BLaER1 (cell line): ENCODE results near the gene GPER1.

ENCODE experiments used
- H3K27ac ChIP-seq: shearing (Covaris generic); formaldehyde crosslinking; 2 replicates; pipeline ENCODE4 v1.8.1; 2022
- H3K27me3 ChIP-seq: shearing (Covaris generic); formaldehyde crosslinking; 2 replicates; pipeline ENCODE4 v1.8.1; 2022
- H3K36me3 ChIP-seq: shearing (Covaris generic); formaldehyde crosslinking; 2 replicates; pipeline ENCODE4 v1.8.1; 2022
- H3K4me1 ChIP-seq: shearing (Covaris generic); formaldehyde crosslinking; 2 replicates; pipeline ENCODE4 v1.8.1; 2022
- H3K4me2 ChIP-seq: shearing (Covaris generic); formaldehyde crosslinking; 2 replicates; pipeline ENCODE4 v1.8.1; 2022
- H3K4me3 ChIP-seq: shearing (Covaris generic); formaldehyde crosslinking; 2 replicates; pipeline ENCODE4 v1.8.1; 2022
- H3K9ac ChIP-seq: shearing (Covaris generic); formaldehyde crosslinking; 2 replicates; pipeline ENCODE4 v1.8.1; 2022
- H3K9me3 ChIP-seq: shearing (Covaris generic); formaldehyde crosslinking; 2 replicates; pipeline ENCODE4 v1.8.1; 2022
- H4K20me1 ChIP-seq: shearing (Covaris generic); formaldehyde crosslinking; 2 replicates; pipeline ENCODE4 v1.8.1; 2022
- Cebpa-rat ChIP-seq: shearing (Covaris generic); IDR thresholded peaks from 2 replicates; pipeline ENCODE4 v1.8.1; 2022

Gene GPER1

DNA sequence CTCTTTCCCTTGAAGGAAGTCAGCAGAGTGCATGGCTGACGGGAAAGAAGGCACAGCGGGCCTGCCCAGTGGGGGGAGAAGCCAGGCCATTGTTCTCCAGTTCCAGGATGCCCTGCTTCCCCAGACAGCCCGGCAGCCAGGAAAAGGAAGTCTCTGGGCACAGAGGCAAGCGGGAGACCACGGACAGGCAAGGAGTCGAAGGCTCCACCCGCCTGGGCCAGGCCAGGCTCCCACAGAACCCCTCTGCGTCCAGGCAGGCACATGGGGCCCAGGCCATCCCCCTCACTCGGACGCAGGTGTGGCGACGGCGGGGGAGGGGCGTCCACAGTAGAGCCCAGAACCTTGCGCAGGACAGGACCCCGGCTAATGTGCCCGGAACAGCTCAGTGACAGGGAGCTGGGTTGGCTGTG lies 34.9 kb upstream of the GPER1 start:
- H4K20me1 ChIP-seq: peaks cover 46% of the 10 kb centered on the region
- no peaks in the 10 kb centered on the region for H3K9me3 ChIP-seq
- peak overlapping the region; percentile 100 for H3K4me2 ChIP-seq
- no peaks in the 10 kb centered on the region for H3K27me3 ChIP-seq
- peaks cover 10% of the 10 kb centered on the region for H3K36me3 ChIP-seq
- H3K4me3 ChIP-seq: peak overlapping the region; percentile 19; the same call in 1 of the 2 replicates
- peaks cover 100% of the 10 kb centered on the region for H3K4me1 ChIP-seq
- H3K27ac ChIP-seq: peak overlapping the region; percentile 94
- TF ChIP-seq Cebpa-rat: no peak
- H3K9ac ChIP-seq: peak overlapping the region; percentile 70

DNA sequence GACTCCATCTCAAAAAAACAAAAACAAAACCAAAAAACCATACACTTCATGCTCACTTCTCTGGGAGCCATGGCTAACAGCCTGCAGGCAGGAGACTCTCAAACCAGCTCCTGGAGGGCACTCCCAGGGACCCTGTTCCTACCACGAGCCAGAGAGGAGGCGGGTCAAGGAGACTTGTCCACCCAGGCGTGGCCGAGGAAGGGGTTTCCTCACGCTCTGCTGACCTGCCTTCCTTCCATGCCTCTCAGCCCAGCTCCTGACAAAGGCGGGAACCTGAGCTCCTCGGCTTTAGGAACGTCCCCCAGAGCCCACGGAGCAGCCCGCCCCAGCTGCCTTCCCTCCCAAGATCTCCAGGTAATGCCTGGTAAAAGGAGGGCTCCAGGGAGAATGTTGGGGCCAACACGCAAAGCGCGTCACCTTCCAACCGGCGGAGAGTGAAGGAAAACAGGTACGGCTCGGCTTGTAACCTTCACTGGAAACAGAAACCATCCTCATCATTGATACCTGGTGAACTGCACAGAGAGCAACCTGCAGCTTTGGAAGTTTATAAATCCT lies 34.0 kb upstream of the GPER1 start:
- Histone ChIP-seq H3K36me3 (peaks cover 16% of the 10 kb centered on the region), H3K27me3 (no peaks in the 10 kb centered on the region), H3K9ac (peak overlapping the region; percentile 55), H4K20me1 (peaks cover 46% of the 10 kb centered on the region), H3K4me2 (peak overlapping the region; percentile 100), H3K4me3 (peak overlapping the region; percentile 40; the same call in 1 of the 2 replicates), H3K9me3 (no peaks in the 10 kb centered on the region), H3K4me1 (peaks cover 100% of the 10 kb centered on the region), H3K27ac (peak overlapping the region; percentile 94)
- no peak for TF ChIP-seq Cebpa-rat

DNA sequence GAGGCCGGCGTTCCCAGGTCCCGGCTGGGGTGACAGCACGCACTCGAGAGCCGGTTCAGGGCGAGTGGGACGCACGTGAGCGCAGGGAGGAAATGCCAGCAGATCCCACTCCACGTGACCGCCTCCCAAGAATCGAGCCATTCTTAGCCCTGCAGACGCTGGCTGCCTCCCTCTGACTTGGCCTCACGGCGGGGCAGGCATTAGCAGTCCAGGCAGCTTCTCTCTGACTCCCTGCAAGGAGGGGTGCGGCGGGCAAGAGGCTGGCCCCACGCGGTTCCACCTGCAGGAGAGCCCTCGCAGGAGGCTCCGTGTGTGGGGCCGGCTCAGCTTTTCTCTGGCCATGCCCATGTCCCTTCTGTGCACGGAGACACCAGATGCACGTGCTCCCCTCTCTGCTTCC lies 33.5 kb upstream of the GPER1 start:
- H3K27ac ChIP-seq: peak overlapping the region; percentile 94

DNA sequence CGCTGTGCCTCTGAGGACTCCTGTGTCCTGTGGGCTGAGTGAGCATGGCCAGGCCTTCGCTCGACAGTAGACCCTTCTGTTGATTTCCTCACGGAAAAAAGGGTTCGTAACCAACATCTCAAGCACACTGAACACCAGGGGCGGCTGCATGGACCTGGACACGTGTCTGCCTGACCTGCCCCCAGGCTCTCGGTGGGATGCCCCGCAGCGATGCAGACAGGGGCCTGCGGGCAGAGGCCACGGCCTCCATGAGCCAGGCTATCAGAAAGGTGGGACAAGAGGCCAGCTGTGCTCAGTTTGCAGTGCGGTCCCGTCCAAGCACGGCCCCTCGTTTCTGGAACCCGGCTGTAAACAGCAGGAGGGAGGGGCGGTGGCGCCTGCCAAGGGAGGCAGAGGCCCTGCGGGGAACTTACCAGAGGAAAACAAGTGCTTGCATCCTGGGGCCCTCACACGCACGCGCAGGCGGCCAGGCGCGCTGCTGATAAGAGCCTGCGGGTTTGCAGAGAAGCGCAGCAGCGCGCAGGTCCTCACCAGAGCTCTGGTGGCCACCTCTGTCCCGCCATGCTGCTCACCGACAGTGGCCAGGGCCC lies 33.0 kb upstream of the GPER1 start:
- H4K20me1 ChIP-seq: peaks cover 41% of the 10 kb centered on the region
- TF ChIP-seq Cebpa-rat: no peak
- no peaks in the 10 kb centered on the region for H3K27me3 ChIP-seq
- no peaks in the 10 kb centered on the region for H3K9me3 ChIP-seq
- H3K27ac ChIP-seq: peak overlapping the region; percentile 94
- peaks cover 95% of the 10 kb centered on the region for H3K4me1 ChIP-seq
- H3K36me3 ChIP-seq: peaks cover 16% of the 10 kb centered on the region
- H3K4me2 ChIP-seq: peak overlapping the region; percentile 100
- peak overlapping the region; percentile 86 for H3K9ac ChIP-seq
- peak overlapping the region; percentile 73 for H3K4me3 ChIP-seq

More for the DNA sequence above, 33.5 kb upstream of the GPER1 start:
- H3K4me1 ChIP-seq: peaks cover 99% of the 10 kb centered on the region
- H3K4me2 ChIP-seq: peak overlapping the region; percentile 100
- H4K20me1 ChIP-seq: peaks cover 46% of the 10 kb centered on the region
- no peak for TF ChIP-seq Cebpa-rat
- peak overlapping the region; percentile 73; the same call in 1 of the 2 replicates for H3K4me3 ChIP-seq
- no peaks in the 10 kb centered on the region for H3K9me3 ChIP-seq
- peak overlapping the region; percentile 86 for H3K9ac ChIP-seq
- H3K36me3 ChIP-seq: peaks cover 16% of the 10 kb centered on the region
- no peaks in the 10 kb centered on the region for H3K27me3 ChIP-seq

DNA sequence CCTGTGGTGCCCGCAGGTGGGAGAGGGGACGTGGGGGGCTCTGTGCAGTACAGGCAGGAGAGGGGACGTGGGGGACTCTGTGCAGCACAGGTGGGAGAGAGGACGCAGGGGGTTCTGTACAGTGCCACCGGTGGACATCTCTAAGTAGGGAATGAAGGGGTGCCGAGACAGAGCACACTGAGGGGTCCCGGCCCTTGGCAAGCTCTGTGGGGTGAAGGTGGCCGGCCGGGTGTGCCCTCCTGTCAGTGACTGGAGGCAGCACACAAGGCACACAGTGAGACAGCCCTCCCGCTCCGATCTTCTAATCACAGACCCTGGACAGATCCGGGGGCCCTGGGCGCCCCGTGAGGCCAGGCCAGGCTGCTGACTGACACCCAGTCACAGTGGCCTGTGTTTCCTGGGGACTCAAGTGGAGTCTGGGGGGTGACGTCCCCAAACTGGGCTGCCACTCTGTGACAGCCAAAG lies 32.4 kb upstream of the GPER1 start:
- Histone ChIP-seq H3K27me3 (no peaks in the 10 kb centered on the region), H3K9ac (peak overlapping the region; percentile 86), H3K4me3 (peak overlapping the region; percentile 73), H3K27ac (peak overlapping the region; percentile 94), H3K9me3 (no peaks in the 10 kb centered on the region), H4K20me1 (peaks cover 38% of the 10 kb centered on the region), H3K4me2 (peak overlapping the region; percentile 100), H3K36me3 (peaks cover 16% of the 10 kb centered on the region), H3K4me1 (peaks cover 95% of the 10 kb centered on the region)
- TF ChIP-seq Cebpa-rat: no peak

DNA sequence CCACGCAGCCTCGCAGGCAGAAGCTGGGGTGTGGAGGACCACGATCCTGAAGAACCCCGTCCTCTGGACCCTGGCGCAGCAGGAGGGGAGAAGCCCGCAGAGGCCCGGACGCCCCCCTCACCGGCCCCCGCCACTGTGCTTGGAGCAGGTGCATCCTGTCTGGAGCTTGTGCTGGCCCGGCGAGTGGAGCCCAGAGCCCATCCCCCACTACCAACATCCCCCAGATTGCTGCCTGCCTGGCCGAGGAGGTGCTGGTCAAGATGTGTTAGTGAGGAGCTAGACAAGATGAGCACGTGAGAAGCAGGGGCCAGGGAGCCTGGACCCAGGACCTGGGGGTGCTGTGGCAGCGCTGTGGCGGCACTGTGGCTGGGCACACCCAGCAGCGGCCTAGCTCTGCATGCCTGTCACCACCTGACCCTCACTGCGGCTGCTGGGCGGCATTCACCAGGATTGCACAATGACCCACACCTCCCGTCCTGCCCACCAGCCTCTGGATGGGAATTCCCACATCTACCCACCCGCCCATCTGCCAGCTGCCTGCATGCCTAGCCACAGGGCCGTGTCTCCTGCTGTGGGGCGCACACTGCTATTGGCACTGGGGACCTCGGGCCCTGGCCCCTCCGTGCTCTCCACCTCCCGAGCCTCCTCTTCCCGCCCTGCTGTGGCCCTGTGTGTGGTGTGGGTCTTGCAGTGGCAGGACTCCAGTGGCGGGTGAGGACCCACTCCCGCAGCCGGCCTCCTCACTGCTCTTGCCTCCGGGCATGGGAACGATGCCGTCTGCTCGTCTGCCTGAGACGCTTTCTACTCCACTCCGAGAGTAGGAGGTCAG lies 31.7 kb upstream of the GPER1 start:
- Histone ChIP-seq H3K9me3 (no peaks in the 10 kb centered on the region), H3K27me3 (no peaks in the 10 kb centered on the region), H3K4me3 (peak overlapping the region; percentile 73), H3K9ac (peak overlapping the region; percentile 86), H3K36me3 (peaks cover 16% of the 10 kb centered on the region), H3K4me2 (peak overlapping the region; percentile 100), H4K20me1 (peaks cover 44% of the 10 kb centered on the region), H3K27ac (peak overlapping the region; percentile 94), H3K4me1 (peaks cover 95% of the 10 kb centered on the region)
- peak; percentile 83 for TF ChIP-seq Cebpa-rat

DNA sequence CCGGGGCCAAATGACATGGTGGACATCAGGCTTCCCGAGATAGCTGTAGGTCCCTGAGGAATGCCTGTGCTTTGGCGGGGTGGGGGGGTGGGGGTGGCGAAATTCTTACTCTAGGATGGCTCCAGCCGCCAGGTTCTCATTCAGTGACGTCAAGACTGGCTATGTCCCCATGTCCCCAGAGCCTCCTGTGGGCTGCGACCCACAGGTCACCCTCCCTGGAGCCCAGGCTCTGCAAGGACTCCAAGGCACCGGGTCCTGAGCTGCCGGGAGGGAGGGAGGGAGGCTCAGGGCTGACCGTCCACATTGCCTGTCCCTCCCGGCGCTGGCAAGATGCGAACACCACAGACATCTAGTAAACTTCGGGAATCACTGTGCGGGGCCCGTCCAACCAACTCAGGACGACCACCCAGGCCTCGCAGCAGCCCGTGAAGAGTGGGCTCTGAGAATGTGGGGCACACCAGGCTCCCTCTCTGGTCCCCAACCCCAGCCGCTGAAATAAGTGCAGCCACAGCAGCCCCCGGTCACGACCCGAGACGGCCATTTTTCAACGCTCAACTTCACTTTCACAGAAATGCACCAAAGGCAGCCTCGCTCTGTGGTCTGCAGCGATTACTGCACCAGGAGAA lies 31.0 kb upstream of the GPER1 start:
- H3K4me3 ChIP-seq: peak overlapping the region; percentile 73
- no peaks in the 10 kb centered on the region for H3K27me3 ChIP-seq
- peak overlapping the region; percentile 94 for H3K27ac ChIP-seq
- no peak for TF ChIP-seq Cebpa-rat
- H3K4me1 ChIP-seq: peaks cover 95% of the 10 kb centered on the region
- peak overlapping the region; percentile 100 for H3K4me2 ChIP-seq
- peak overlapping the region; percentile 86 for H3K9ac ChIP-seq
- H4K20me1 ChIP-seq: peaks cover 50% of the 10 kb centered on the region
- H3K36me3 ChIP-seq: peaks cover 16% of the 10 kb centered on the region
- no peaks in the 10 kb centered on the region for H3K9me3 ChIP-seq

DNA sequence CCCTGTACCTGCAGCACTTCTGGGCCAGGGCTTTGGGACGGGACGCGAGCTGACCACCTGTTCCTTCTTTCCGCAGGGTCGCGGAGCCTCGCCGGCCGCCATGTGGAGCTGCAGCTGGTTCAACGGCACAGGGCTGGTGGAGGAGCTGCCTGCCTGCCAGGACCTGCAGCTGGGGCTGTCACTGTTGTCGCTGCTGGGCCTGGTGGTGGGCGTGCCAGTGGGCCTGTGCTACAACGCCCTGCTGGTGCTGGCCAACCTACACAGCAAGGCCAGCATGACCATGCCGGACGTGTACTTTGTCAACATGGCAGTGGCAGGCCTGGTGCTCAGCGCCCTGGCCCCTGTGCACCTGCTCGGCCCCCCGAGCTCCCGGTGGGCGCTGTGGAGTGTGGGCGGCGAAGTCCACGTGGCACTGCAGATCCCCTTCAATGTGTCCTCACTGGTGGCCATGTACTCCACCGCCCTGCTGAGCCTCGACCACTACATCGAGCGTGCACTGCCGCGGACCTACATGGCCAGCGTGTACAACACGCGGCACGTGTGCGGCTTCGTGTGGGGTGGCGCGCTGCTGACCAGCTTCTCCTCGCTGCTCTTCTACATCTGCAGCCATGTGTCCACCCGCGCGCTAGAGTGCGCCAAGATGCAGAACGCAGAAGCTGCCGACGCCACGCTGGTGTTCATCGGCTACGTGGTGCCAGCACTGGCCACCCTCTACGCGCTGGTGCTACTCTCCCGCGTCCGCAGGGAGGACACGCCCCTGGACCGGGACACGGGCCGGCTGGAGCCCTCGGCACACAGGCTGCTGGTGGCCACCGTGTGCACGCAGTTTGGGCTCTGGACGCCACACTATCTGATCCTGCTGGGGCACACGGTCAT lies 30.3 kb upstream of the GPER1 start:
- Histone ChIP-seq H3K9ac (peak overlapping the region; percentile 57), H3K9me3 (no peaks in the 10 kb centered on the region), H4K20me1 (peaks cover 53% of the 10 kb centered on the region), H3K36me3 (peaks cover 16% of the 10 kb centered on the region), H3K4me2 (peak overlapping the region; percentile 100), H3K4me1 (peaks cover 95% of the 10 kb centered on the region), H3K4me3 (peak overlapping the region; percentile 73; the same call in 1 of the 2 replicates), H3K27me3 (no peaks in the 10 kb centered on the region), H3K27ac (peak overlapping the region; percentile 94)
- TF ChIP-seq Cebpa-rat: no peak
